Parathyroid adenoma (tissue), 2 donors: ENCODE results near the gene SFN.
"Not testable (repeated sequence)": the region's sequence is repeated elsewhere in the genome, so short reads cannot be mapped to it uniquely, and the experiment has no call there.

ENCODE experiments used
- H2AFZ ChIP-seq: fragments of 300-600 bp; sonication (generic); one replicate; pipeline ENCODE4 v1.7.0; 2017; ENCODE audit warnings: antibody characterized with exemption, mild to moderate bottlenecking
- H3K27ac ChIP-seq: fragments of 300-600 bp; sonication (generic); one replicate; pipeline ENCODE4 v1.7.0; 2017
- H3K27me3 ChIP-seq: fragments of 300-600 bp; sonication (generic); one replicate; pipeline ENCODE4 v1.7.0; 2017; ENCODE audit warnings: low read length; ENCODE audit not compliant: control insufficient read depth, insufficient read depth
- H3K36me3 ChIP-seq: fragments of 300-600 bp; sonication (generic); one replicate; pipeline ENCODE4 v1.7.0; 2017; ENCODE audit warnings: low read length; ENCODE audit not compliant: control insufficient read depth, insufficient read depth
- H3K4me1 ChIP-seq: fragments of 300-600 bp; sonication (generic); one replicate; pipeline ENCODE4 v1.7.0; 2017; ENCODE audit warnings: control low read depth
- H3K4me2 ChIP-seq: fragments of 300-600 bp; sonication (generic); one replicate; pipeline ENCODE4 v1.7.0; 2017; ENCODE audit warnings: low read length
- H3K4me3 ChIP-seq: fragments of 300-600 bp; sonication (generic); one replicate; pipeline ENCODE4 v1.7.0; 2017; ENCODE audit warnings: low read depth, low read length
- H3K79me2 ChIP-seq: fragments of 300-600 bp; sonication (generic); one replicate; pipeline ENCODE4 v1.7.0; 2017; ENCODE audit warnings: control low read depth
- H3K9ac ChIP-seq: fragments of 300-600 bp; sonication (generic); one replicate; pipeline ENCODE4 v1.7.0; 2017; ENCODE audit warnings: mild to moderate bottlenecking
- H3K9me3 ChIP-seq: fragments of 300-600 bp; sonication (generic); one replicate; pipeline ENCODE4 v1.7.0; 2017; ENCODE audit warnings: low read length; ENCODE audit not compliant: control insufficient read depth
- TF ChIP-seq, protein P1 (sequence below): fragments of 300-600 bp; sonication (generic); IDR thresholded peaks from one replicate; pipeline ENCODE4 v1.7.0; 2017; ENCODE audit warnings: antibody characterized with exemption, mild to moderate bottlenecking
- donor health status: primary hyperparathyroidism.

Gene SFN

GRCh38 chr1:26838474-26839338, 24.2 kb upstream of the SFN start:
- H3K4me2 ChIP-seq, result no peak overlapping the region
- no peak overlapping the region for H2AFZ ChIP-seq
- no peaks in the 10 kb centered on the region for H3K4me1 ChIP-seq
- H3K9ac ChIP-seq, result no peak overlapping the region
- no peaks in the 10 kb centered on the region for H3K9me3 ChIP-seq
- no peaks in the 10 kb centered on the region for H3K79me2 ChIP-seq
- no peak overlapping the region for H3K4me3 ChIP-seq
- H3K27me3 ChIP-seq, result no peaks in the 10 kb centered on the region
- no peak overlapping the region for H3K27ac ChIP-seq
- H3K36me3 ChIP-seq, result no peaks in the 10 kb centered on the region
- TF ChIP-seq, protein P1, sequence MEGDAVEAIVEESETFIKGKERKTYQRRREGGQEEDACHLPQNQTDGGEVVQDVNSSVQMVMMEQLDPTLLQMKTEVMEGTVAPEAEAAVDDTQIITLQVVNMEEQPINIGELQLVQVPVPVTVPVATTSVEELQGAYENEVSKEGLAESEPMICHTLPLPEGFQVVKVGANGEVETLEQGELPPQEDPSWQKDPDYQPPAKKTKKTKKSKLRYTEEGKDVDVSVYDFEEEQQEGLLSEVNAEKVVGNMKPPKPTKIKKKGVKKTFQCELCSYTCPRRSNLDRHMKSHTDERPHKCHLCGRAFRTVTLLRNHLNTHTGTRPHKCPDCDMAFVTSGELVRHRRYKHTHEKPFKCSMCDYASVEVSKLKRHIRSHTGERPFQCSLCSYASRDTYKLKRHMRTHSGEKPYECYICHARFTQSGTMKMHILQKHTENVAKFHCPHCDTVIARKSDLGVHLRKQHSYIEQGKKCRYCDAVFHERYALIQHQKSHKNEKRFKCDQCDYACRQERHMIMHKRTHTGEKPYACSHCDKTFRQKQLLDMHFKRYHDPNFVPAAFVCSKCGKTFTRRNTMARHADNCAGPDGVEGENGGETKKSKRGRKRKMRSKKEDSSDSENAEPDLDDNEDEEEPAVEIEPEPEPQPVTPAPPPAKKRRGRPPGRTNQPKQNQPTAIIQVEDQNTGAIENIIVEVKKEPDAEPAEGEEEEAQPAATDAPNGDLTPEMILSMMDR, result no peak

- no peak overlapping the region for H3K27ac ChIP-seq
- no peaks in the 10 kb centered on the region for H3K4me1 ChIP-seq
- H3K9ac ChIP-seq, result no peak overlapping the region
Measured at GRCh38 chr1:26839339-26839722, 23.6 kb upstream of the SFN start.

DNA sequence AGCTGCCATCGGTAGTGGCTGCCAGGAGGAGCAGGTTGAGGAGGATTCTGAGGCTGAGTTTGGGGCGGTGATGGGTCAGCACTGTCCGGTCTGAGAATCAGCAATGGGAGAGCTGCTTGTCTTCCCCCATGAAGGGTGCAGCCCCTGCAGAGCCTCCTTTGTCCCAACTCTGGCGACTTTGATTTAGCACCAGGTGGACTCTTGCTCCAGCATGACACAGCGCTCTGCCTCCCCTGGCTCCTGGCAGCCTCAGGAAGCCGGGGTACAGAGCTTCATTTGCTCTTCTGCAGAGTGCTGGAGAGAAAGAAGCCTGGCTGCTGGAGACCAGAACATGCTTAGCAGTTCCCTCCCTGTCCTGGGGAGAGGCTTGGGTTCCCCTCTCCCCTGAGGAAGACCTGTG, 23.2 kb upstream of the SFN start:
- H3K9ac ChIP-seq, result no peak overlapping the region
- H2AFZ ChIP-seq, result no peak overlapping the region
- H3K27ac ChIP-seq, result no peak overlapping the region
- no peaks in the 10 kb centered on the region for H3K79me2 ChIP-seq
- H3K27me3 ChIP-seq, result no peaks in the 10 kb centered on the region
- no peak overlapping the region for H3K4me2 ChIP-seq
- no peaks in the 10 kb centered on the region for H3K36me3 ChIP-seq
- H3K9me3 ChIP-seq, result no peaks in the 10 kb centered on the region
- no peaks in the 10 kb centered on the region for H3K4me1 ChIP-seq
- TF ChIP-seq, protein P1, result no peak
- H3K4me3 ChIP-seq, result no peak overlapping the region

More at GRCh38 chr1:26839339-26839722, 23.6 kb upstream of the SFN start:
- no peaks in the 10 kb centered on the region for H3K79me2 ChIP-seq
- no peaks in the 10 kb centered on the region for H3K9me3 ChIP-seq
- no peak overlapping the region for H3K4me2 ChIP-seq
- no peak overlapping the region for H3K4me3 ChIP-seq
- H2AFZ ChIP-seq, result no peak overlapping the region
- TF ChIP-seq, protein P1, result no peak
- no peaks in the 10 kb centered on the region for H3K36me3 ChIP-seq
- no peaks in the 10 kb centered on the region for H3K27me3 ChIP-seq

DNA sequence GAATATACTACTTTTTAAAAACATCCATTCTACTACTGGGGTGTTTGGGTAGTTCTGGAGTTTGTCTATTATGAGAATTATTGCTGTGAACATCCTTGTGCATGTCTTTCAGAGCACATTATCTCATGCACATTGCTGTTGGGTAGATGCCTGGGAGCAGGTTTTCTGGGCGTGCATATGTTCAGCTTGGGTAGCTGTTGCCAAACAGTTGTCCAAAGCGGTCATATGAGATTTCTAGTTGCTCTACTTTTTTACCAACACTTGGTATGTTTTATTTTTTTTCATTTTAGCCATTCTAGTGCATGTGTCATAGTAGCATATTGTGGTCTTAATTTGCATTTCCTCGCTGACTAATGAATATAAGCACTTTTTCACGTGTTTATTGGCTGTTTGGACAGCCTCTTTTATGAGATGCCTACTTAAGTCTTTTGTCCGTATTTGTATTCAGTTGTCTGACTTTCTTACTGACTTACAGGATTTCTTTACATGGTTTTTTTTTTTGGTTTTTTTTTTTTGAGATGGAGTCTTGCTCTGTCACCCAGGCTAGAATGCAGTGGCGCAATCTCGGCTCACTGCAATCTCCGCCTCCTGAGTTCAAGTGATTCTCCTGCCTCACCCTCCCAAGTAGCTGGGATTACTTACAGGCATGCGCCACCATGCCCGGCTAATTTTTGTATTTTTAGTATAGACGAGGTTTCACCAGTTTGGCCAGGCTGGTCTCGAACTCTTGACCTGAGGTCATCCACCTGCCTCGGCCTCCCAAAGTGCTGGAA, 18.3 kb upstream of the SFN start:
- H3K4me2 ChIP-seq, result no peak overlapping the region
- H3K36me3 ChIP-seq, result no peaks in the 10 kb centered on the region
- no peak overlapping the region for H2AFZ ChIP-seq
- no peak overlapping the region for H3K9ac ChIP-seq
- no peaks in the 10 kb centered on the region for H3K79me2 ChIP-seq
- H3K27ac ChIP-seq, result no peak overlapping the region
- H3K4me3 ChIP-seq, result no peak overlapping the region
- TF ChIP-seq, protein P1, result no peak
- H3K4me1 ChIP-seq, result no peaks in the 10 kb centered on the region
- no peaks in the 10 kb centered on the region for H3K27me3 ChIP-seq
- H3K9me3 ChIP-seq, result no peaks in the 10 kb centered on the region

GRCh38 chr1:26847826-26848225, 15.1 kb upstream of the SFN start:
- H3K79me2 ChIP-seq, H3K4me2 ChIP-seq, H3K4me3 ChIP-seq, H3K27ac ChIP-seq, H3K36me3 ChIP-seq, H3K9ac ChIP-seq, H3K27me3 ChIP-seq, H2AFZ ChIP-seq, H3K4me1 ChIP-seq, H3K9me3 ChIP-seq: not testable (repeated sequence)
